H1 (cell line): ENCODE measurements around the gene CNN3. TPM values are rescaled to one million over a fixed set of nuclear protein-coding genes. Genes with fewer than 3 reads are reported as not detected.

ENCODE experiments used
- CTCF ChIA-PET: fragments of 300-600 bp; sonication (Branson Sonifier 250); formaldehyde crosslinking; loops from one replicate; lab custom pipeline; 2021; ENCODE audit not compliant: partially characterized antibody; lab: Charles Lee
- POLR2A ChIA-PET: fragments of 300-600 bp; sonication (Branson Sonifier 250); formaldehyde crosslinking; loops from one replicate; lab custom pipeline; 2021; ENCODE audit warnings: inconsistent platforms; ENCODE audit not compliant: partially characterized antibody; lab: Charles Lee
- DNase-seq, 2 experiments: peaks; one replicate each; pipeline versions ENCODE4 v3.0.0 to v3.0.0-alpha.2; 2010 to 2022; ENCODE audit warnings: low spot score in 2 of 2, low read depth in 1 of 2, mixed read lengths in 1 of 2
- FAIRE-seq: peaks from 2 replicates; lab custom pipeline; 2011; peaks lifted over from hg19 to GRCh38; lab: Jason Lieb, UNC
- H2AFZ ChIP-seq: 2 replicates; pipeline ENCODE4 v1.8.1; 2012; ENCODE audit warnings: low read length, inconsistent platforms
- H2AK5ac ChIP-seq: 2 replicates; pipeline ENCODE4 v1.6.1; 2013; ENCODE audit warnings: low read depth, low read length
- H2BK120ac ChIP-seq: replicated peaks from 2 replicates; pipeline ENCODE3; 2013; ENCODE audit warnings: low read depth, low read length, inconsistent platforms
- H2BK12ac ChIP-seq: 2 replicates; pipeline ENCODE4 v1.6.1; 2013; ENCODE audit warnings: low read depth, low read length
- H2BK15ac ChIP-seq: 2 replicates; pipeline ENCODE4 v1.6.1; 2013; ENCODE audit warnings: low read length
- H2BK20ac ChIP-seq: 2 replicates; pipeline ENCODE4 v1.6.1; 2013; ENCODE audit warnings: low read length
- H2BK5ac ChIP-seq: 2 replicates; pipeline ENCODE4 v1.6.1; 2013; ENCODE audit warnings: low read depth, low read length
- H3K14ac ChIP-seq: 2 replicates; pipeline ENCODE4 v1.6.1; 2013; ENCODE audit warnings: inconsistent platforms; ENCODE audit not compliant: insufficient read length
- H3K18ac ChIP-seq: 2 replicates; pipeline ENCODE4 v1.6.1; 2013; ENCODE audit warnings: low read length; ENCODE audit errors: extremely low read depth
- H3K23ac ChIP-seq: 2 replicates; pipeline ENCODE4 v1.6.1; 2013; ENCODE audit warnings: inconsistent platforms; ENCODE audit not compliant: insufficient read length
- H3K23me2 ChIP-seq: 2 replicates; pipeline ENCODE4 v1.6.1; 2013; ENCODE audit warnings: low read depth, low read length
- H3K27ac ChIP-seq: 2 replicates; pipeline ENCODE4 v1.6.1; 2011; ENCODE audit warnings: low read depth, low read length, inconsistent platforms
- H3K27me3 ChIP-seq, 4 experiments: replicated peaks in 1 of 4; 1 replicate in 1 of 4; 2 replicates in 3 of 4; pipeline versions ENCODE4 v1.6.1 to v1.8.1; 2011 to 2013; ENCODE audit warnings: low read length in 3 of 4, mild to moderate bottlenecking in 3 of 4, inconsistent platforms in 2 of 4, mixed read lengths in 2 of 4, moderate library complexity in 1 of 4; ENCODE audit not compliant: control insufficient read depth in 3 of 4, insufficient read depth in 3 of 4; ENCODE audit errors: extremely low read depth in 1 of 4
- H3K36me3 ChIP-seq, 4 experiments: 2 replicates each; pipeline versions ENCODE4 v1.6.1 to v1.8.1; 2011 to 2013; ENCODE audit warnings: mild to moderate bottlenecking in 4 of 4, low read length in 3 of 4, moderate library complexity in 2 of 4, control low read depth in 1 of 4, inconsistent platforms in 1 of 4; ENCODE audit not compliant: insufficient read depth in 4 of 4, control insufficient read depth in 2 of 4
- H3K4ac ChIP-seq: replicated peaks from 2 replicates; pipeline ENCODE3; 2013; ENCODE audit warnings: low read length, low read depth, mixed read lengths, inconsistent platforms; ENCODE audit not compliant: insufficient read length
- H3K4me1 ChIP-seq, 4 experiments: replicated peaks in 1 of 4; 1 replicate in 1 of 4; 2 replicates in 3 of 4; pipeline versions ENCODE4 v1.6.1 to v1.8.1; 2011 to 2013; ENCODE audit warnings: low read length in 3 of 4, inconsistent platforms in 2 of 4, mixed read lengths in 1 of 4; ENCODE audit not compliant: insufficient read depth in 4 of 4, control insufficient read depth in 3 of 4
- H3K4me2 ChIP-seq, 2 experiments: 2 replicates each; pipeline versions ENCODE4 v1.6.1 to v1.8.1; 2011 to 2013; ENCODE audit warnings: low read depth in 2 of 2, low read length in 2 of 2, control low read depth in 1 of 2, inconsistent platforms in 1 of 2, mild to moderate bottlenecking in 1 of 2; ENCODE audit not compliant: insufficient read depth in 1 of 2
- H3K4me3 ChIP-seq, 4 experiments: fragments of 200-600, 300-600 bp in 1 of 4; sonication (generic), shearing (Covaris generic), sonication (Bioruptor Twin) in 1 of 4; 2 replicates each; pipeline versions ENCODE4 v1.5.1 to v1.8.1; 2011 to 2016; ENCODE audit warnings: low read length in 4 of 4, low read depth in 3 of 4, control low read depth in 2 of 4, inconsistent platforms in 2 of 4, mild to moderate bottlenecking in 2 of 4, mixed read lengths in 1 of 4, moderate library complexity in 1 of 4; ENCODE audit not compliant: insufficient read depth in 2 of 4; ENCODE audit errors: extremely low read depth in 1 of 4
- H3K56ac ChIP-seq: replicated peaks from 2 replicates; pipeline ENCODE3; 2013; ENCODE audit warnings: low read depth, mild to moderate bottlenecking, mixed read lengths, low read length, inconsistent platforms; ENCODE audit not compliant: insufficient read length
- H3K79me1 ChIP-seq: 2 replicates; pipeline ENCODE4 v1.6.1; 2013; ENCODE audit warnings: low read depth, low read length, control low read depth
- H3K79me2 ChIP-seq, 2 experiments: 2 replicates each; pipeline versions ENCODE4 v1.6.1 to v1.8.1; 2012 to 2013; ENCODE audit warnings: low read length in 2 of 2, mild to moderate bottlenecking in 2 of 2, inconsistent platforms in 1 of 2; ENCODE audit not compliant: insufficient read depth in 2 of 2, control insufficient read depth in 1 of 2
- H3K9ac ChIP-seq, 4 experiments: replicated peaks in 1 of 4; 1 replicate in 1 of 4; 2 replicates in 3 of 4; pipeline versions ENCODE4 v1.6.1 to v1.8.1; 2011 to 2013; ENCODE audit warnings: low read depth in 3 of 4, low read length in 3 of 4, control low read depth in 2 of 4, mild to moderate bottlenecking in 2 of 4, moderate library complexity in 2 of 4, inconsistent platforms in 1 of 4; ENCODE audit errors: extremely low read depth in 1 of 4
- H3K9me3 ChIP-seq, 2 experiments: 2 replicates each; pipeline versions ENCODE4 v1.6.1 to v1.8.1; 2012 to 2013; ENCODE audit warnings: mild to moderate bottlenecking in 2 of 2, moderate library complexity in 2 of 2, control low read depth in 1 of 2, inconsistent platforms in 1 of 2, low read depth in 1 of 2, low read length in 1 of 2, mixed read lengths in 1 of 2; ENCODE audit not compliant: insufficient read depth in 2 of 2
- H4K20me1 ChIP-seq, 2 experiments: replicated peaks in 1 of 2; 2 replicates each; pipeline versions ENCODE3 to v1.8.1; 2011 to 2013; ENCODE audit warnings: inconsistent platforms in 2 of 2, low read length in 2 of 2, mild to moderate bottlenecking in 1 of 2; ENCODE audit not compliant: insufficient read depth in 2 of 2, control insufficient read depth in 1 of 2
- H4K5ac ChIP-seq: 2 replicates; pipeline ENCODE4 v1.6.1; 2013; ENCODE audit warnings: low read length, low read depth, mixed read lengths, inconsistent platforms; ENCODE audit not compliant: insufficient read length
- H4K8ac ChIP-seq: 2 replicates; pipeline ENCODE4 v1.8.0; 2013; ENCODE audit warnings: mild to moderate bottlenecking, moderate library complexity, low read length, inconsistent platforms; ENCODE audit not compliant: insufficient read depth; ENCODE audit errors: extremely low read depth
- H4K91ac ChIP-seq: replicated peaks from 2 replicates; pipeline ENCODE3; 2013; ENCODE audit warnings: low read length, mixed read lengths, inconsistent platforms; ENCODE audit not compliant: insufficient read length
- GTF2F1 ChIP-seq: IDR thresholded peaks from 2 replicates; pipeline ENCODE4 v1.6.1; 2012; ENCODE audit warnings: low read depth, low read length, improper control_type of control experiment, borderline replicate concordance
- KDM5A ChIP-seq: fragments of 200-600 bp; IDR thresholded peaks from 2 replicates; pipeline ENCODE4 v1.7.1; 2012; ENCODE audit warnings: mild to moderate bottlenecking, low read length, inconsistent platforms, mixed read lengths
- NRF1 ChIP-seq: IDR thresholded peaks from 2 replicates; pipeline ENCODE4 v1.6.1; 2011; ENCODE audit warnings: mild to moderate bottlenecking, low read depth, low read length, improper control_type of control experiment
- POLR2A ChIP-seq, 2 experiments: IDR thresholded peaks; 1 replicate in 1 of 2; 2 replicates in 1 of 2; pipeline ENCODE4 v1.6.1; 2011; ENCODE audit warnings: low read depth in 2 of 2, low read length in 2 of 2, mild to moderate bottlenecking in 2 of 2; ENCODE audit errors: control extremely low read depth in 1 of 2
- RFX5 ChIP-seq: IDR thresholded peaks from 2 replicates; pipeline ENCODE4 v1.6.1; 2011; ENCODE audit warnings: low read depth, low read length, improper control_type of control experiment, borderline replicate concordance
- SIN3A ChIP-seq, 2 experiments: IDR thresholded peaks in 1 of 2; conservative IDR thresholded peaks in 1 of 2; 2 replicates each; pipeline ENCODE4 v1.6.1; 2011 to 2012; ENCODE audit warnings: low read length in 2 of 2, improper control_type of control experiment in 1 of 2, low read depth in 1 of 2, mild to moderate bottlenecking in 1 of 2
- SIRT6 ChIP-seq: IDR thresholded peaks from one replicate; pipeline ENCODE4 v1.7.1; 2012; ENCODE audit warnings: low read length, inconsistent platforms
- TAF1 ChIP-seq: IDR thresholded peaks from 2 replicates; pipeline ENCODE4 v1.6.1; 2011; ENCODE audit warnings: mild to moderate bottlenecking, low read depth, low read length
- polyA plus RNA-seq, 7 experiments: library from polyadenylated mRNA; depleted of rRNA in 3 of 7; stranded (reverse) in 5 of 7; unstranded in 2 of 7; fragments of >200 nt in 5 of 7; fragments of 200-250 nt in 2 of 7; gene quantifications; 1 replicate in 5 of 7; 2 replicates in 1 of 7; 4 replicates in 1 of 7; pipeline versions ENCODE4 v1.2.1 to v1.2.3, GENCODE V29; 2011 to 2013; ENCODE audit warnings: missing spikeins in 2 of 7, mixed read lengths in 2 of 7
- total RNA-seq: library from RNA; stranded (reverse); fragmentation: NEBNext Ultra II Directional; extraction: Animal tissue kit (Norgen Biotek cat#: 25700); gene quantifications from 2 replicates; pipeline ENCODE4 v1.2.1, GENCODE V29; 2021

The CNN3 gene
- total and polyA plus RNA-seq, 2 of the 8 experiments (the other 6 are each of a cell fraction or from before 2014, with no cell fraction given), result 134 to 266 TPM

GRCh38 chr1:94953107-94953506 lies 26.2 kb upstream of the CNN3 start:
- no peak overlapping the region for H2AK5ac ChIP-seq
- H3K4me3 ChIP-seq, result no peak overlapping the region
- H2BK12ac ChIP-seq, result no peak overlapping the region
- H3K27ac ChIP-seq, result no peak overlapping the region
- H4K8ac ChIP-seq, result no peak overlapping the region
- no peak overlapping the region for H3K56ac ChIP-seq
- DNase-seq (no peak), FAIRE-seq (no peak)
- H3K36me3 ChIP-seq, result no peaks in the 10 kb centered on the region
- H3K9me3 ChIP-seq, result no peaks in the 10 kb centered on the region
- H2BK120ac ChIP-seq, result no peak overlapping the region
- no peak overlapping the region for H3K14ac ChIP-seq
- H3K4ac ChIP-seq, result no peak overlapping the region
- no peak overlapping the region for H2BK15ac ChIP-seq
- H4K20me1 ChIP-seq, result no peaks in the 10 kb centered on the region
- no peak overlapping the region for H2BK20ac ChIP-seq
- H2BK5ac ChIP-seq, result no peak overlapping the region
- no peak overlapping the region for H2AFZ ChIP-seq
- H3K23ac ChIP-seq, result no peak overlapping the region
- H3K18ac ChIP-seq, result no peak overlapping the region
- ChIA-PET POLR2A (interaction anchor here (0.6 to 1.6 kb wide), 3 partner anchors 19 to 156 kb away, joined by 3 to 5 read pairs (median 4); partner anchors contain the start of gene CNN3), CTCF (interaction anchor here (1.0 to 1.6 kb wide), 2 partner anchors 9 to 17 kb away, joined by 3 to 4 read pairs; no protein-coding TSS in a partner anchor)
- no peaks in the 10 kb centered on the region for H3K23me2 ChIP-seq
- peaks cover 0 to 6% (median 6%) of the 10 kb centered on the region in 4 experiments; a peak in 3 of 7 replicates for H3K4me1 ChIP-seq
- no peaks in the 10 kb centered on the region for H3K79me1 ChIP-seq
- no peak overlapping the region for H3K4me2 ChIP-seq
- no peaks in the 10 kb centered on the region for H3K27me3 ChIP-seq
- no peak overlapping the region for H4K5ac ChIP-seq
- H3K9ac ChIP-seq, result no peak overlapping the region
- no peaks in the 10 kb centered on the region for H3K79me2 ChIP-seq
- TF ChIP-seq RFX5 (no peak), POLR2A (IDR thresholded peaks at IDR 0.05; ENCODE audit: control extremely low read depth in 1 of 2, low read depth in 2 of 2, low read length in 2 of 2) (no peak), NRF1 (no peak), TAF1 (no peak), SIRT6 (no peak), SIN3A (conservative IDR thresholded peaks at IDR 0.05 in 1 of 2, IDR thresholded peaks at IDR 0.05 in 1 of 2; ENCODE audit: low read depth in 1 of 2, low read length in 2 of 2) (no peak), KDM5A (no peak), GTF2F1 (no peak)
- no peak overlapping the region for H4K91ac ChIP-seq
